PC-9 (cell line): ENCODE measurements around the gene DCLK3. TPM values are rescaled to one million over a fixed set of nuclear protein-coding genes. Genes with fewer than 3 reads are reported as not detected.

Experiments used
- BruUV-seq: library from RNA; stranded (reverse); fragments of 400-500 nt; replicated peaks from 2 replicates; lab custom pipeline; 2021; lab: Mats Ljungman, UMichigan
- CTCF ChIA-PET: fragments of 300-600 bp; sonication (Branson Sonifier 250); formaldehyde crosslinking; loops from one replicate; lab custom pipeline; 2022; ENCODE audit warnings: antibody characterized with exemption; lab: Charles Lee
- POLR2A ChIA-PET: fragments of 300-600 bp; sonication (Branson Sonifier 250); formaldehyde crosslinking; loops from one replicate; lab custom pipeline; 2022; ENCODE audit warnings: antibody characterized with exemption; ENCODE audit not compliant: unreplicated experiment; lab: Charles Lee
- DNase-seq, 2 experiments: peaks; one replicate each; pipeline versions ENCODE4 v3.0.0 to v3.0.0-alpha.2; 2015 to 2022; ENCODE audit warnings: mixed read lengths in 1 of 2
- H2AFZ ChIP-seq: fragments of 200-600 bp; sonication (generic); 2 replicates; pipeline ENCODE4 v1.8.1; 2017; ENCODE audit warnings: antibody characterized with exemption
- H3F3A ChIP-seq: fragments of 200-600 bp; sonication (generic); 2 replicates; pipeline ENCODE4 v1.8.1; 2017; ENCODE audit warnings: antibody characterized with exemption, mild to moderate bottlenecking, low read depth; ENCODE audit not compliant: insufficient read depth
- H3K27ac ChIP-seq: fragments of 200-600 bp; sonication (generic); 2 replicates; pipeline ENCODE4 v1.6.1; 2016; ENCODE audit warnings: mixed run types
- H3K27me3 ChIP-seq: fragments of 200-600 bp; sonication (generic); 2 replicates; pipeline ENCODE4 v1.6.1; 2016; ENCODE audit warnings: low read depth, mixed run types; ENCODE audit not compliant: insufficient read depth
- H3K36me3 ChIP-seq: fragments of 200-600 bp; sonication (generic); 2 replicates; pipeline ENCODE4 v1.6.1; 2016; ENCODE audit warnings: low read depth, mixed run types
- H3K4me1 ChIP-seq: fragments of 200-600 bp; sonication (generic); replicated peaks from 2 replicates; pipeline ENCODE4 v1.6.1; 2016; ENCODE audit warnings: mixed run types; ENCODE audit not compliant: insufficient read depth
- H3K4me2 ChIP-seq: fragments of 200-600 bp; sonication (generic); 2 replicates; pipeline ENCODE4 v1.6.1; 2017; ENCODE audit warnings: mixed run types
- H3K4me3 ChIP-seq: fragments of 200-600 bp; sonication (generic); 2 replicates; pipeline ENCODE4 v1.6.1; 2016; ENCODE audit warnings: mixed run types
- H3K79me2 ChIP-seq: fragments of 200-600 bp; sonication (generic); 2 replicates; pipeline ENCODE4 v1.6.1; 2017; ENCODE audit warnings: low read depth, mixed run types
- H3K9me2 ChIP-seq: fragments of 200-600 bp; sonication (generic); 2 replicates; pipeline ENCODE4 v1.8.1; 2017; ENCODE audit warnings: mild to moderate bottlenecking; ENCODE audit not compliant: insufficient read depth
- H3K9me3 ChIP-seq: fragments of 200-600 bp; sonication (generic); 2 replicates; pipeline ENCODE4 v1.8.1; 2016; ENCODE audit warnings: low read depth; ENCODE audit not compliant: insufficient read depth
- H4K20me1 ChIP-seq: fragments of 200-600 bp; sonication (generic); 2 replicates; pipeline ENCODE4 v1.8.1; 2017; ENCODE audit not compliant: insufficient read depth
- EZH2 ChIP-seq: fragments of 200-600 bp; sonication (generic); IDR thresholded peaks from 2 replicates; pipeline ENCODE4 v1.8.0; 2017; ENCODE audit warnings: antibody characterized with exemption, low read depth
- intact Hi-C: fragments of 100-400 bp; cut with micrococcal nuclease; formaldehyde crosslinking; loops from one replicate; pipeline ENCODE4 v1.10.0; 2022; ENCODE audit not compliant: unreplicated experiment
- total RNA-seq: library from RNA; stranded (reverse); gene quantifications from 2 replicates; pipeline ENCODE4 v1.2.3, GENCODE V29; 2021
- TF ChIP-seq, protein P1 (sequence below): fragments of 200-600 bp; sonication (generic); conservative IDR thresholded peaks from 2 replicates; pipeline ENCODE4 v1.6.1; 2017; ENCODE audit warnings: mixed run types, antibody characterized with exemption, mild to moderate bottlenecking, moderate library complexity

DCLK3 gene
- total RNA-seq, 1 experiment from 2014 or later = not detected

GRCh38 chr3:36662626-36663025 lies 101.7 kb downstream of the DCLK3 start:
- CTCF ChIA-PET = no interaction called here
- no peaks in the 10 kb centered on the region for H3K9me2 ChIP-seq
- no peaks in the 10 kb centered on the region for H3K79me2 ChIP-seq
- no peaks in the 10 kb centered on the region for H4K20me1 ChIP-seq
- H3K4me2 ChIP-seq = no peak overlapping the region
- H3K36me3 ChIP-seq = no peaks in the 10 kb centered on the region
- DNase-seq = no peak
- POLR2A ChIA-PET = no interaction called here
- no peak overlapping the region for H3K27ac ChIP-seq
- no peak overlapping the region for H2AFZ ChIP-seq
- intact Hi-C loops = no loop called here
- H3F3A ChIP-seq = no peaks in the 10 kb centered on the region
- TF ChIP-seq, protein P1, sequence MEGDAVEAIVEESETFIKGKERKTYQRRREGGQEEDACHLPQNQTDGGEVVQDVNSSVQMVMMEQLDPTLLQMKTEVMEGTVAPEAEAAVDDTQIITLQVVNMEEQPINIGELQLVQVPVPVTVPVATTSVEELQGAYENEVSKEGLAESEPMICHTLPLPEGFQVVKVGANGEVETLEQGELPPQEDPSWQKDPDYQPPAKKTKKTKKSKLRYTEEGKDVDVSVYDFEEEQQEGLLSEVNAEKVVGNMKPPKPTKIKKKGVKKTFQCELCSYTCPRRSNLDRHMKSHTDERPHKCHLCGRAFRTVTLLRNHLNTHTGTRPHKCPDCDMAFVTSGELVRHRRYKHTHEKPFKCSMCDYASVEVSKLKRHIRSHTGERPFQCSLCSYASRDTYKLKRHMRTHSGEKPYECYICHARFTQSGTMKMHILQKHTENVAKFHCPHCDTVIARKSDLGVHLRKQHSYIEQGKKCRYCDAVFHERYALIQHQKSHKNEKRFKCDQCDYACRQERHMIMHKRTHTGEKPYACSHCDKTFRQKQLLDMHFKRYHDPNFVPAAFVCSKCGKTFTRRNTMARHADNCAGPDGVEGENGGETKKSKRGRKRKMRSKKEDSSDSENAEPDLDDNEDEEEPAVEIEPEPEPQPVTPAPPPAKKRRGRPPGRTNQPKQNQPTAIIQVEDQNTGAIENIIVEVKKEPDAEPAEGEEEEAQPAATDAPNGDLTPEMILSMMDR = no peak
- TF ChIP-seq EZH2 = no peak
- no peaks in the 10 kb centered on the region for H3K4me1 ChIP-seq
- BruUV-seq = no TSS peak
- no peak overlapping the region for H3K4me3 ChIP-seq
- H3K9me3 ChIP-seq = peaks cover 3% of the 10 kb centered on the region; the same call in 1 of the 2 replicates
- no peaks in the 10 kb centered on the region for H3K27me3 ChIP-seq

Other genes starting within 250 kb of the DCLK3 start
- gene TRANK1, start 180.5 kb upstream of the DCLK3 start, total RNA-seq = 8.9 and 12.1 TPM in 2 replicates
- gene EPM2AIP1, start 228.6 kb upstream of the DCLK3 start, total RNA-seq = 9.2 and 10.5 TPM in 2 replicates
- gene MLH1, start 229.0 kb upstream of the DCLK3 start, total RNA-seq = 30.9 and 35.2 TPM in 2 replicates